ENCODE data around the gene SPATA32.

Gene SPATA32

DNA sequence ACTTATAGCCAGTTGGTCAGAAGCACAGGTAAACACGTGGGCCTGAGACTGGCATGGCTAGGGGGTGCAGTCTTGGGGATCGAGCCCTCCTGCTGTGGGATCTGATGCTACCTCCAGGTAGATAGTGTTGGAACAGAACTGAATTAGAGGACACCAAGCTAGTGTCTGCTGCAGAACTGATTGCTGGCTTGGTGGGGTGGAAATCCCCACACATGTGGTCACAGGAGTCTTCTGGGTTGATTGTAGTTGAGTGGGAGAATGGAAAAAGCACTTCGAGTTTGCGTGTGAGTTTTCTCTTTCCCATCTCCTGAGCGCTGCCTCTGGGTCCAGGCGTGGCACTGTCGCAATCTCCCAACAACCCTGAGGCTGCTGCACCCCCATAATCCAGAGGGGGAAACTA, 8.0 kb upstream of the SPATA32 start:
- no peak overlapping the region for H3K4me3 ChIP-seq (ENCODE audit: low read depth, low read length)
- no peak for DNase-seq (ENCODE audit: low read depth)
- TF ChIP-seq, protein P1, sequence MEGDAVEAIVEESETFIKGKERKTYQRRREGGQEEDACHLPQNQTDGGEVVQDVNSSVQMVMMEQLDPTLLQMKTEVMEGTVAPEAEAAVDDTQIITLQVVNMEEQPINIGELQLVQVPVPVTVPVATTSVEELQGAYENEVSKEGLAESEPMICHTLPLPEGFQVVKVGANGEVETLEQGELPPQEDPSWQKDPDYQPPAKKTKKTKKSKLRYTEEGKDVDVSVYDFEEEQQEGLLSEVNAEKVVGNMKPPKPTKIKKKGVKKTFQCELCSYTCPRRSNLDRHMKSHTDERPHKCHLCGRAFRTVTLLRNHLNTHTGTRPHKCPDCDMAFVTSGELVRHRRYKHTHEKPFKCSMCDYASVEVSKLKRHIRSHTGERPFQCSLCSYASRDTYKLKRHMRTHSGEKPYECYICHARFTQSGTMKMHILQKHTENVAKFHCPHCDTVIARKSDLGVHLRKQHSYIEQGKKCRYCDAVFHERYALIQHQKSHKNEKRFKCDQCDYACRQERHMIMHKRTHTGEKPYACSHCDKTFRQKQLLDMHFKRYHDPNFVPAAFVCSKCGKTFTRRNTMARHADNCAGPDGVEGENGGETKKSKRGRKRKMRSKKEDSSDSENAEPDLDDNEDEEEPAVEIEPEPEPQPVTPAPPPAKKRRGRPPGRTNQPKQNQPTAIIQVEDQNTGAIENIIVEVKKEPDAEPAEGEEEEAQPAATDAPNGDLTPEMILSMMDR (IDR thresholded peaks at IDR 0.05; ENCODE audit: low read depth, low read length, missing control alignments): no peak

DNA sequence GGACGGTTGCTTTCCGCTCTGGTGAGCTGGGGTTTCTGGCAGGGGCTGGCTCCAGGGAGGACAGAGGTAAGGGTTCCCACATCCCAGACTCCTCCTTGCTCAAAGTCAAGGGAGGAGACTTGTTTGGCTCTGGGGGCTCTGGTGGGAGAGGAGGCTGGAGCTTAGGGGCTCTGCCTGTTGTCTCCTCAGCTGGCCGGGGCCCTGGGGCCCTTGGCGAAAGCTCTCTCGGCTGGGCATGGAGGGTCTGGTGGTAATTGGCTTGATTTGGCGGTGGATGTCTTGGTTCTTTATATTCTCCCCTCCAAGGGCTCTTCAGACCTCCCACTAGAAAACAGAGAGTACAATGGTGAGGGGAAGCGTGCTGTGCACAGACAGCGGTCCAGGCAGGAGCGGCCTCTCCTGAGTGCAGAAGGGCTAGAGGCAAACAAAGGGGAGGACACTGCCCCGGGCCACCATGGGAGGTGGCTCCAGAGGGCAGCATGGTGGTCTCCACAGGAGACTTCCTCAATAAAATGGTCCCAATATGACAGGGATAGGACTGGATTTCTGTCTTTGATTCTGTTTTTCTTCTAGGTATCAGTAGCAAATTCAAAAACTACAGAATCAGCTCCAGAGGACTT, 5.7 kb upstream of the SPATA32 start:
- no peak overlapping the region for H3K4me3 ChIP-seq (ENCODE audit: low read depth, low read length)
- no peak for DNase-seq (ENCODE audit: low read depth)
- TF ChIP-seq, protein P1 (IDR thresholded peaks at IDR 0.05; ENCODE audit: low read depth, low read length, missing control alignments): no peak

DNA sequence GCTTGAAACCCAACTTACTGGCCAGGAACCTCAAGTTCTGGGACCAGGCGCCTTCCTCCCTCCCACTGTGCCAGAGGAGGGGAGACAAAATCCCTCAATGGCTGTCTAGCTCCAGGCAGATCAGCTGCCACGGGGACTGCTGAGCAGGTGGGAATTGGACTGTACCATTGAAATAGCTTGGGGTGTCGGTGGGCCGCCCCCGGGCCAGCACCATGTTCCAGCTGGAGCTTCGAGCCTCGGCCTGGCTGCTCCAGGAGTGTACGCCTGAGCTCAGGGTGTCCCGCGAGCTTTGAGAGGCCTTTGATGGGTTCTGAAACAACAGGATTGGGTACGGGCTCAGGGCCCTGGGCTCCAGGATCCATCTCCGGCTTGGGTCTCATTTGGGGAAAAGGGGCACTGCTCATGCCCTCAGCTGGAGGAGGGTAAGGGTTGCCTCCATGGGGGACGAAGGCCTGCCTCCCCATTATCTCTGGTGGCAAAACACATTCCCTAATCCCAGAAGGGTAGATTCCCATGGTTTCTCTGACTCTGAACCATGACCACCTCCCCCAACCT, 4.6 kb upstream of the SPATA32 start:
- TF ChIP-seq, protein P1 (IDR thresholded peaks at IDR 0.05; ENCODE audit: low read depth, low read length, missing control alignments): no peak
- H3K4me3 ChIP-seq (ENCODE audit: low read depth, low read length): no peak overlapping the region
- DNase-seq (ENCODE audit: low read depth): no peak

DNA sequence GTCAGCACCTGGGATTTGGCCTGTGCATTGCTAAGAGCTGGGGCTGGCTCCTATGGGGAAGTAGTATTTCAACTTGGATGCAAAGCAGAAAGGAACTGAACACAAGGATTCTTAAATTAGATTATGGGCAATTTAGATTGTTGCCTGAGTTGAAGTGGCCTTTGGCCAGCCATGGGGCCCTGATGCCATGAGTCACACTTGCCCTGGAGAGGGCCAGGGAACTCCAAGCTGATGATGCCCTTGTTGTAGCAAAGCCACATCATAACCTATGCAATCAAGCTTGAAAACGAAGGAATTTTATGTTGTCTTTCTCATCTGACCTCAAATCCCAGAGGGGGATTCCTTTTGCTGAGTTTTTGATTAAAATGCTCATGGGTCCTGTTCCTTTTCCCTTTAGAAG, 3.9 kb upstream of the SPATA32 start:
- TF ChIP-seq, protein P1 (IDR thresholded peaks at IDR 0.05; ENCODE audit: low read depth, low read length, missing control alignments): no peak
- no peak for DNase-seq (ENCODE audit: low read depth)
- H3K4me3 ChIP-seq (ENCODE audit: low read depth, low read length): no peak overlapping the region

DNA sequence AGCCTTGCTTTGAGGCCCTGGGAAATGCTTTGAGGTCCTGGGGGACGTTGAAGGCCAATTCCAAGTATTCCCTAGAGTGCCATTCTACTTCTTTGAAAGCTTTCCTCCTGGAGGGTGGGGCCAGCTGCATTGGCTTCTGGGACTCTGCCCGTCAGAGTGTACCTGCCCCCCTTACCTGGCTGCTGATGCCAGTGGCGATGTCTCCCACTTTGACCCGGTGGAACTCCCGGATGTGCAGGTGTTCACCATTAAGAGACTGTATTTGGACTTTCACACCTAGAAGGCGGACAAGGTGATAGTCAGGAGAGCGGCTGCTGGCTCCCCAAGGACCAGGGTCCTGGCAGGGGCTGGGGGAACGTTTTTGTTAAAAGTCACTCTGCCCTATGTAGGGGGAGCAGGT, 3.1 kb upstream of the SPATA32 start:
- H3K4me3 ChIP-seq (ENCODE audit: low read depth, low read length): no peak overlapping the region
- TF ChIP-seq, protein P1 (IDR thresholded peaks at IDR 0.05; ENCODE audit: low read depth, low read length, missing control alignments): no peak
- no peak for DNase-seq (ENCODE audit: low read depth)

DNA sequence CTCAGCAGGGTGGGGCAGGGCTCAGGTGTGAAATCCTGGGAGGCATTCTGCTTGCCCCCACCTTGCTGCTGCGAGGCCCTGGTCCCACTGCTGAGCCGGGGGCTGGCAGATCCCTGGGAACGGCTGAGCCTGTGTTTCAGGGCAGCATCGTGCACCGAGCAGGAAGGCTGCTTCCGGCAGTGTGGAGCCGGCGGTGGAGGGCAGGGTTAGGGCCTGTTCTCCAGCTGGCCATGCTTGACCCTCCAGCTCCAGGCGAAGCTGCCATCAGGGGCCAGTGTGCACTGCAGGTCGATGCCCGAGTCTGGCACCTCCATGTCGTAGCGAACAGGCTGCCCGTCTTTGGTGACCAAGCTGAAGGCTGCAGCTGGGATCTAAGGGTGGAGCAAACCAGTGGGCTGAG, 2.5 kb upstream of the SPATA32 start:
- DNase-seq (ENCODE audit: low read depth): no peak

More for the DNA sequence above, 2.5 kb upstream of the SPATA32 start:
- no peak overlapping the region for H3K4me3 ChIP-seq (ENCODE audit: low read depth, low read length)
- TF ChIP-seq, protein P1 (IDR thresholded peaks at IDR 0.05; ENCODE audit: low read depth, low read length, missing control alignments): no peak
